Stimulated activated CD8-positive, alpha-beta memory T cell treated with anti-CD3 and anti-CD28 coated beads, Interleukin-7, amount 100 ng/mL, for 48 hours (primary cell): ENCODE results near the gene ABCA3.

Experiments
- DNase-seq, 2 donors: peaks; one replicate each; pipeline ENCODE4 v3.0.0-alpha.2; 2020; ENCODE audit warnings: low read depth in 1 of 2; ENCODE audit errors: extremely low read depth in 1 of 2

ABCA3 gene

GRCh38 chr16:2236337-2237101 lies 104.0 kb downstream of the ABCA3 start, which contains the start of gene DNASE1L2:
DNASE1L2 (plus strand) TSS chr16:2236444; CDS start chr16:2236817, 373 bp downstream.
- DNase-seq: no peak

GRCh38 chr16:2235695-2236336 lies 104.7 kb downstream of the ABCA3 start:
- DNase-seq: no peak

GRCh38 chr16:2235234-2235651 lies 105.3 kb downstream of the ABCA3 start:
- no peak for DNase-seq

GRCh38 chr16:2234813-2235170 lies 105.7 kb downstream of the ABCA3 start:
- DNase-seq: no peak

- DNase-seq: no peak
Measured at GRCh38 chr16:2233872-2234812, 106.4 kb downstream of the ABCA3 start.

- DNase-seq: no peak
Measured at GRCh38 chr16:2233046-2233775, 107.3 kb downstream of the ABCA3 start.

GRCh38 chr16:2232094-2232990 lies 108.2 kb downstream of the ABCA3 start:
- DNase-seq: no peak

- no peak for DNase-seq
Measured at GRCh38 chr16:2231016-2231931, 109.3 kb downstream of the ABCA3 start.

GRCh38 chr16:2230376-2230775 lies 110.2 kb downstream of the ABCA3 start:
- DNase-seq: no peak

GRCh38 chr16:2229632-2230250 lies 110.8 kb downstream of the ABCA3 start:
- DNase-seq: no peak

- DNase-seq: no peak
Measured at GRCh38 chr16:2229091-2229490, 111.4 kb downstream of the ABCA3 start.

GRCh38 chr16:2228161-2228824 lies 112.2 kb downstream of the ABCA3 start:
- DNase-seq: no peak

- no peak for DNase-seq
Measured at GRCh38 chr16:2226918-2227317, 113.6 kb downstream of the ABCA3 start.

GRCh38 chr16:2226245-2226793 lies 114.2 kb downstream of the ABCA3 start:
- DNase-seq: no peak
